B cell (primary cell): ENCODE results near the gene SIAH2. TPM values are rescaled to one million over a fixed set of nuclear protein-coding genes. Genes with fewer than 3 reads are reported as not detected.

ENCODE experiments used
- ATAC-seq: fragments of 200-7000 bp; cut with Tn5 transposase; one replicate; pipeline ENCODE4 v1.10.0; 2021; ENCODE audit warnings: low read depth, mild to moderate bottlenecking, moderate number of reproducible peaks, moderate library complexity
- CTCF ChIA-PET: fragments of 350-600 bp; sonication (Branson Sonifier 250); formaldehyde crosslinking; loops from one replicate; lab custom pipeline; 2021; ENCODE audit warnings: antibody characterized with exemption, inconsistent platforms; lab: Charles Lee
- POLR2A ChIA-PET: fragments of 350-600 bp; sonication (Branson Sonifier 250); formaldehyde crosslinking; loops from one replicate; lab custom pipeline; 2021; ENCODE audit warnings: antibody characterized with exemption; lab: Charles Lee
- DNase-seq: peaks from one replicate; pipeline ENCODE4 v3.0.0; 2013
- H2AFZ ChIP-seq: 2 replicates; pipeline ENCODE4 v1.6.1; 2012; ENCODE audit warnings: mild to moderate bottlenecking, low read depth, low read length; ENCODE audit not compliant: insufficient read depth, poor library complexity, severe bottlenecking
- H3K27ac ChIP-seq, 2 donors: 1 replicate in 1 of 2; 2 replicates in 1 of 2; pipeline ENCODE4 v1.5.1; 2012 to 2013; ENCODE audit warnings: low read length in 2 of 2, mild to moderate bottlenecking in 2 of 2, moderate library complexity in 1 of 2
- H3K27me3 ChIP-seq, 4 experiments: fragments of 200-600 bp in 1 of 4; sonication (generic) in 1 of 4; replicated peaks in 1 of 4; 1 replicate in 2 of 4; 2 replicates in 2 of 4; pipeline versions ENCODE4 v1.6.1 to v1.7.0; 2013 to 2016; ENCODE audit warnings: low read length in 3 of 4, mild to moderate bottlenecking in 2 of 4, mixed read lengths in 1 of 4, moderate library complexity in 1 of 4; ENCODE audit not compliant: insufficient read depth in 4 of 4, control insufficient read depth in 3 of 4; ENCODE audit errors: control extremely low read depth in 1 of 4
- H3K36me3 ChIP-seq, 2 experiments: replicated peaks in 1 of 2; 1 replicate in 1 of 2; 2 replicates in 1 of 2; pipeline versions ENCODE4 v1.6.1 to v1.7.1; 2013; ENCODE audit warnings: low read length in 1 of 2; ENCODE audit not compliant: insufficient read depth in 2 of 2, control insufficient read depth in 1 of 2; ENCODE audit errors: control extremely low read depth in 1 of 2, extremely low read depth in 1 of 2
- H3K4me1 ChIP-seq, 2 donors: fragments of 200-600 bp in 1 of 2; sonication (generic) in 1 of 2; 1 replicate in 1 of 2; 2 replicates in 1 of 2; pipeline versions ENCODE4 v1.5.1 to v1.6.1; 2013 to 2017; ENCODE audit warnings: low read length in 2 of 2; ENCODE audit not compliant: control insufficient read depth in 2 of 2, insufficient read depth in 2 of 2
- H3K4me2 ChIP-seq: replicated peaks from 2 replicates; pipeline ENCODE3; 2012; ENCODE audit warnings: mild to moderate bottlenecking, low read depth, low read length; ENCODE audit not compliant: poor library complexity, severe bottlenecking
- H3K4me3 ChIP-seq, 5 experiments: fragments of 200-600 bp in 1 of 5; sonication (generic) in 1 of 5; 1 replicate in 3 of 5; 2 replicates in 2 of 5; pipeline versions ENCODE4 v1.5.1 to v1.7.0; 2011 to 2016; ENCODE audit warnings: low read length in 4 of 5, mild to moderate bottlenecking in 4 of 5, low read depth in 2 of 5, control low read depth in 1 of 5, moderate library complexity in 1 of 5; ENCODE audit not compliant: insufficient read depth in 1 of 5; ENCODE audit errors: control extremely low read depth in 1 of 5, extremely low read depth in 1 of 5
- H3K79me2 ChIP-seq: fragments of 200-600 bp; sonication (generic); one replicate; pipeline ENCODE4 v1.6.0; 2016; ENCODE audit warnings: low read length; ENCODE audit not compliant: control insufficient read depth, insufficient read depth
- H3K9ac ChIP-seq: fragments of 200-600 bp; sonication (generic); 2 replicates; pipeline ENCODE4 v1.6.1; 2017; ENCODE audit warnings: mild to moderate bottlenecking, low read length, moderate library complexity
- H3K9me3 ChIP-seq, 3 donors: one replicate each; pipeline versions ENCODE4 v1.6.1 to v1.7.1; 2013; ENCODE audit warnings: low read length in 2 of 3; ENCODE audit not compliant: control insufficient read depth in 2 of 3, insufficient read depth in 1 of 3; ENCODE audit errors: control extremely low read depth in 1 of 3
- H4K20me1 ChIP-seq: 2 replicates; pipeline ENCODE4 v1.6.0; 2012; ENCODE audit warnings: mild to moderate bottlenecking, low read length; ENCODE audit not compliant: insufficient read depth, control insufficient read depth, poor library complexity, severe bottlenecking
- H3K27ac Mint-ChIP-seq: one replicate; pipeline ENCODE4 v1.8.0; 2021; ENCODE audit warnings: mixed read lengths
- H3K27me3 Mint-ChIP-seq: one replicate; pipeline ENCODE4 v1.8.0; 2021; ENCODE audit warnings: mixed read lengths
- H3K4me1 Mint-ChIP-seq: one replicate; pipeline ENCODE4 v1.8.0; 2021; ENCODE audit warnings: mixed read lengths
- H3K4me3 Mint-ChIP-seq: one replicate; pipeline ENCODE4 v1.8.0; 2021; ENCODE audit warnings: mixed read lengths
- H3K9me3 Mint-ChIP-seq: one replicate; pipeline ENCODE4 v1.8.0; 2022; ENCODE audit warnings: mixed read lengths; ENCODE audit not compliant: insufficient read depth
- CTCF ChIP-seq: fragments of 200-600 bp; IDR thresholded peaks from one replicate; pipeline ENCODE4 v1.8.0; 2022; ENCODE audit warnings: antibody characterized with exemption, mild to moderate bottlenecking
- EZH2 ChIP-seq: IDR thresholded peaks from 2 replicates; pipeline ENCODE4 v1.6.1; 2012; ENCODE audit warnings: borderline replicate concordance, low read depth, mild to moderate bottlenecking, moderate library complexity, low read length; ENCODE audit not compliant: insufficient read depth, poor library complexity, severe bottlenecking
- WGBS: methylation state at CpG from one replicate; pipeline ENCODE4 v1.1.5; 2013; ENCODE audit warnings: missing lambda C conversion rate; ENCODE audit not compliant: insufficient coverage; 5-methylcytosine and 5-hydroxymethylcytosine counted together
- intact Hi-C: fragments of 100-400 bp; cut with micrococcal nuclease; formaldehyde crosslinking; loops from one replicate; pipeline ENCODE4 v1.10.0; 2022
- polyA plus RNA-seq: library from polyadenylated mRNA; depleted of rRNA; stranded (reverse); fragments of >200 nt; gene quantifications from 2 replicates; pipeline ENCODE4 v1.2.3, GENCODE V29; 2012
- total RNA-seq, 2 donors: library from RNA; stranded (reverse); fragments of 120-200 nt in 1 of 2; gene quantifications; 1 replicate in 1 of 2; 2 replicates in 1 of 2; pipeline versions ENCODE4 v1.2.3 to v1.2.4, GENCODE V29; 2013 to 2022

The SIAH2 gene
- total and polyA plus RNA-seq, 2 donors (not counting 1 experiment from before 2014, with no cell fraction given), result 22.3 to 83.4 TPM

GRCh38 chr3:150738688-150739087 lies 24.3 kb downstream of the SIAH2 start:
- Mint-ChIP-seq H3K4me3 (peak overlapping the region; percentile 20), H3K27ac (peak overlapping the region; percentile 21)

More at GRCh38 chr3:150738688-150739087, 24.3 kb downstream of the SIAH2 start:
- H3K9me3 Mint-ChIP-seq, result no peaks in the 10 kb centered on the region
- Histone ChIP-seq H3K4me1 (peaks cover 49 to 52% of the 10 kb centered on the region in 2 donors), H2AFZ (no peak overlapping the region), H3K4me3 (peak overlapping the region in 1 of 5 experiments; percentile 30), H4K20me1 (peaks cover 33% of the 10 kb centered on the region), H3K9ac (no peak overlapping the region), H3K36me3 (peaks cover 0 to 15% of the 10 kb centered on the region in 2 experiments), H3K27me3 (no peaks in the 10 kb centered on the region), H3K9me3 (no peaks in the 10 kb centered on the region), H3K27ac (no peak overlapping the region), H3K4me2 (peak overlapping the region; percentile 64), H3K79me2 (peaks cover 22% of the 10 kb centered on the region)
- no peak for DNase-seq
- no peak for TF ChIP-seq EZH2
- no peak for TF ChIP-seq CTCF
- peaks cover 66% of the 10 kb centered on the region for H3K4me1 Mint-ChIP-seq
- no peaks in the 10 kb centered on the region for H3K27me3 Mint-ChIP-seq
- ChIA-PET CTCF (interaction anchor here (1.2 to 1.5 kb wide), 3 partner anchors 15 to 25 kb away, joined by 5 to 9 read pairs (median 5); partner anchors contain the start of gene SIAH2), POLR2A (no interaction called here)
- no peak for ATAC-seq
- intact Hi-C loops, result loop anchor here (1.0 kb wide), 1 partner anchor 25 kb away; the partner anchor contains the start of gene SIAH2
- WGBS, result 60% methylated on average over 1 of the region's 4 CpGs
